Fibroblast of lung (primary cell): ENCODE data around the gene RAP1GAP.

Experiments
- EZH2 ChIP-seq: IDR thresholded peaks from 2 replicates; pipeline ENCODE4 v1.5.1; 2012; ENCODE audit warnings: low read length, control low read depth, mild to moderate bottlenecking; ENCODE audit errors: missing control alignments
- TF ChIP-seq, protein P1 (sequence below), 2 donors: IDR thresholded peaks in 1 of 2; conservative IDR thresholded peaks in 1 of 2; 1 replicate in 1 of 2; 2 replicates in 1 of 2; pipeline ENCODE4 v1.5.1; 2011 to 2012; ENCODE audit warnings: low read length in 2 of 2, control low read depth in 1 of 2, inconsistent platforms in 1 of 2, low read depth in 1 of 2, mild to moderate bottlenecking in 1 of 2

DNA sequence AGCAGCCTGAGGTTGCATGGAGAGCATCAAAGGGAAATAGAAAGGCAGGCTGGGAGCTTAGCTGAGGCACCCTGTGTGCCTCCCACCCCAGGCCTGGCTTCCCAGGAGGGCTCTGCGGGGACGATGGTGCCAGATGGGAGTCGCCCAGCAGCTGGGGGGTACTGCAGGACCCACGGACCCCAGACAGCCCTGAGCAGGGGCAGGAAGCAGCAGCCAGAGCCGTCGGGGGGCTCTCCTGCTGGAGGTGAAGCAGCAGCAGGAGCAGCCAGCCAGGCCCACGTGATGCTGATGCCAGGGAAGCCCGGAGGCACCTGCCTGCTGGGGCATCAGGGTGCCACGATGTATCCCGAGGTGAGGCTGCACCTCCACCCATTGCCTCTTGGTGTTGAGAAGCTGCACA lies 20.4 kb downstream of the RAP1GAP start:
- no peak for TF ChIP-seq EZH2
- TF ChIP-seq, protein P1, sequence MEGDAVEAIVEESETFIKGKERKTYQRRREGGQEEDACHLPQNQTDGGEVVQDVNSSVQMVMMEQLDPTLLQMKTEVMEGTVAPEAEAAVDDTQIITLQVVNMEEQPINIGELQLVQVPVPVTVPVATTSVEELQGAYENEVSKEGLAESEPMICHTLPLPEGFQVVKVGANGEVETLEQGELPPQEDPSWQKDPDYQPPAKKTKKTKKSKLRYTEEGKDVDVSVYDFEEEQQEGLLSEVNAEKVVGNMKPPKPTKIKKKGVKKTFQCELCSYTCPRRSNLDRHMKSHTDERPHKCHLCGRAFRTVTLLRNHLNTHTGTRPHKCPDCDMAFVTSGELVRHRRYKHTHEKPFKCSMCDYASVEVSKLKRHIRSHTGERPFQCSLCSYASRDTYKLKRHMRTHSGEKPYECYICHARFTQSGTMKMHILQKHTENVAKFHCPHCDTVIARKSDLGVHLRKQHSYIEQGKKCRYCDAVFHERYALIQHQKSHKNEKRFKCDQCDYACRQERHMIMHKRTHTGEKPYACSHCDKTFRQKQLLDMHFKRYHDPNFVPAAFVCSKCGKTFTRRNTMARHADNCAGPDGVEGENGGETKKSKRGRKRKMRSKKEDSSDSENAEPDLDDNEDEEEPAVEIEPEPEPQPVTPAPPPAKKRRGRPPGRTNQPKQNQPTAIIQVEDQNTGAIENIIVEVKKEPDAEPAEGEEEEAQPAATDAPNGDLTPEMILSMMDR (conservative IDR thresholded peaks at IDR 0.05 in 1 of 2, IDR thresholded peaks at IDR 0.05 in 1 of 2; ENCODE audit: low read depth in 1 of 2, low read length in 2 of 2), result no peak
